ENCODE data around the gene TICRR. TPM values are rescaled to one million over a fixed set of nuclear protein-coding genes. Genes with fewer than 3 reads are reported as not detected.

TICRR gene
- total and polyA plus RNA-seq, 2 of the 4 experiments (the other 2 are of a cell fraction) = 3.0 to 4.2 TPM

DNA sequence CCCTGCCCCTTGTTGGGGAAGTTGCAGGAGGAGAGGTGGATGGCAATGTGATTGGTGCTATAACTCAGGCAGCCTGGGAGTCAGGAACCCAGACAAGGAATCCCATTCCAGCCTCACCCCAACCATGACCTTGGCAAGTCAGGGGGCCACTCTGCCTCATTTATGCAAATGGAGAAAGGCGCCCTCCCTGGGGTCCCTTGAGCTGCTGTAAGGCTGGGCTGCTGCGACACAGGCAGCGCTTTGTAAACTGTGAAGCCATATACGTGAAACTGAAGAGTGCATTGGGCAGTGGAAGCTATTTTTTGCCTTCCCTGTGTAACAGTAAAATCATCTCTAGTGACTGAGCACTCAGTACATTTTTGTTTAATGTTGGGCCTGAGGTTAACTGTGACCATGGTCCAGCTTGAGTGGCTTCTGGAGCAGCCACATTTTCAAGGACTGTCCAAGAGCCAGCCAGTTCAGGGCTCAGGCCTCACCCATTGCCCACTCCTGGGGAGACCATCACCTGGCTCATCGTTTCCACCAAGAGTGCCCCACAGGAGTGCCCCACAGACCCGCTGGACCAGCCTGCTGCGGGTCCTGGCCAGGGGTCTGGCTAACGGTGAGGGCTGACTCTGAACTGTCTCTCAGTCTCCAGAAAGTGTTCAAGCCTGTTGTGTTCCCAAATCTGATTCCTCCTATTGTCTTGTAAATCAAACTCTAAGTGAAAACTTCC lies 52.1 kb downstream of the TICRR start:
- no peak overlapping the region for H2AFZ ChIP-seq (replicated peaks; ENCODE audit: low read length, poor library complexity)
- no peak overlapping the region for H3K4me3 ChIP-seq (ENCODE audit: insufficient read depth, low read depth, low read length)
- no peak overlapping the region for H2BK20ac ChIP-seq (ENCODE audit: low read depth, low read length)
- ATAC-seq (ENCODE audit: low read depth) = no peak
- H3K4ac ChIP-seq (ENCODE audit: low read depth, low read length) = no peak overlapping the region
- H3K27me3 ChIP-seq (ENCODE audit: control insufficient read depth, insufficient read depth, low read length) = no peaks in the 10 kb centered on the region
- no peak overlapping the region for H2AK5ac ChIP-seq (ENCODE audit: low read depth, low read length)
- H3K36me3 ChIP-seq (ENCODE audit: control insufficient read depth, insufficient read depth, low read length) = peaks cover 83% of the 10 kb centered on the region
- H3K4me2 ChIP-seq (ENCODE audit: low read depth, low read length) = no peak overlapping the region
- in situ Hi-C loops (cut with MboI; ENCODE audit: low sequenced_read_pairs) (no loop called here), dilution Hi-C loops (cut with HindIII; ENCODE audit: low sequenced_read_pairs, unreplicated experiment) (no loop called here), intact Hi-C loops (cut with micrococcal nuclease) (no loop called here)
- H3K56ac ChIP-seq (ENCODE audit: extremely low read depth, insufficient read depth, low read length) = no peak overlapping the region
- DNase-seq = no peak
- H4K20me1 ChIP-seq (ENCODE audit: insufficient read depth, low read length) = no peaks in the 10 kb centered on the region
- H3K18ac ChIP-seq (ENCODE audit: low read depth, low read length) = no peak overlapping the region
- peaks cover 3% of the 10 kb centered on the region in 2 experiments; a peak in 2 of 4 replicates for H3K79me1 ChIP-seq (ENCODE audit: low read depth in 1 of 2, low read length in 2 of 2)
- no peak overlapping the region for H4K91ac ChIP-seq (ENCODE audit: insufficient read depth, low read depth, low read length)
- H3K27ac ChIP-seq (ENCODE audit: insufficient read depth, low read length) = no peak overlapping the region
- 94% methylated on average over 5 of the region's 8 CpGs; no CpG with 5 or more reads in 1 of the 2 experiments for WGBS, 2 experiments (ENCODE audit: extremely low coverage in 2 of 2, insufficient read length in 1 of 2)
- no TSS peak for BruUV-seq (replicated peaks)
- no peak overlapping the region for H2BK120ac ChIP-seq (ENCODE audit: low read depth, low read length)
- TF ChIP-seq, protein P1, sequence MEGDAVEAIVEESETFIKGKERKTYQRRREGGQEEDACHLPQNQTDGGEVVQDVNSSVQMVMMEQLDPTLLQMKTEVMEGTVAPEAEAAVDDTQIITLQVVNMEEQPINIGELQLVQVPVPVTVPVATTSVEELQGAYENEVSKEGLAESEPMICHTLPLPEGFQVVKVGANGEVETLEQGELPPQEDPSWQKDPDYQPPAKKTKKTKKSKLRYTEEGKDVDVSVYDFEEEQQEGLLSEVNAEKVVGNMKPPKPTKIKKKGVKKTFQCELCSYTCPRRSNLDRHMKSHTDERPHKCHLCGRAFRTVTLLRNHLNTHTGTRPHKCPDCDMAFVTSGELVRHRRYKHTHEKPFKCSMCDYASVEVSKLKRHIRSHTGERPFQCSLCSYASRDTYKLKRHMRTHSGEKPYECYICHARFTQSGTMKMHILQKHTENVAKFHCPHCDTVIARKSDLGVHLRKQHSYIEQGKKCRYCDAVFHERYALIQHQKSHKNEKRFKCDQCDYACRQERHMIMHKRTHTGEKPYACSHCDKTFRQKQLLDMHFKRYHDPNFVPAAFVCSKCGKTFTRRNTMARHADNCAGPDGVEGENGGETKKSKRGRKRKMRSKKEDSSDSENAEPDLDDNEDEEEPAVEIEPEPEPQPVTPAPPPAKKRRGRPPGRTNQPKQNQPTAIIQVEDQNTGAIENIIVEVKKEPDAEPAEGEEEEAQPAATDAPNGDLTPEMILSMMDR (conservative IDR thresholded peaks at IDR 0.05; ENCODE audit: low read depth, low read length) = no peak
- TF ChIP-seq, protein P2, sequence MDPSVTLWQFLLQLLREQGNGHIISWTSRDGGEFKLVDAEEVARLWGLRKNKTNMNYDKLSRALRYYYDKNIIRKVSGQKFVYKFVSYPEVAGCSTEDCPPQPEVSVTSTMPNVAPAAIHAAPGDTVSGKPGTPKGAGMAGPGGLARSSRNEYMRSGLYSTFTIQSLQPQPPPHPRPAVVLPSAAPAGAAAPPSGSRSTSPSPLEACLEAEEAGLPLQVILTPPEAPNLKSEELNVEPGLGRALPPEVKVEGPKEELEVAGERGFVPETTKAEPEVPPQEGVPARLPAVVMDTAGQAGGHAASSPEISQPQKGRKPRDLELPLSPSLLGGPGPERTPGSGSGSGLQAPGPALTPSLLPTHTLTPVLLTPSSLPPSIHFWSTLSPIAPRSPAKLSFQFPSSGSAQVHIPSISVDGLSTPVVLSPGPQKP (IDR thresholded peaks at IDR 0.05; ENCODE audit: borderline replicate concordance, low read depth, low read length) = no peak
- TF ChIP-seq POLR2A (IDR thresholded peaks at IDR 0.05; ENCODE audit: low read depth, low read length) (no peak), MAFK (IDR thresholded peaks at IDR 0.05; ENCODE audit: low read depth, low read length) (no peak), BHLHE40 (IDR thresholded peaks at IDR 0.05; ENCODE audit: low read depth, low read length) (no peak), MXI1 (IDR thresholded peaks at IDR 0.05; ENCODE audit: borderline replicate concordance, low read depth, low read length) (no peak), MAZ (IDR thresholded peaks at IDR 0.05; ENCODE audit: borderline replicate concordance, low read depth, low read length) (no peak), SMC3 (IDR thresholded peaks at IDR 0.05; ENCODE audit: low read depth, low read length) (no peak), RAD21 (IDR thresholded peaks at IDR 0.05; ENCODE audit: low read length) (no peak), CEBPB (IDR thresholded peaks at IDR 0.05; ENCODE audit: low read depth, low read length) (no peak), RCOR1 (IDR thresholded peaks at IDR 0.05; ENCODE audit: insufficient replicate concordance, low read length) (no peak), FOS (IDR thresholded peaks at IDR 0.05; ENCODE audit: low read depth, low read length) (no peak), NFE2L2 (IDR thresholded peaks at IDR 0.05; ENCODE audit: low read depth, low read length) (no peak), RFX5 (IDR thresholded peaks at IDR 0.05; ENCODE audit: low read depth, low read length) (no peak)
- TF ChIP-seq, protein P3, sequence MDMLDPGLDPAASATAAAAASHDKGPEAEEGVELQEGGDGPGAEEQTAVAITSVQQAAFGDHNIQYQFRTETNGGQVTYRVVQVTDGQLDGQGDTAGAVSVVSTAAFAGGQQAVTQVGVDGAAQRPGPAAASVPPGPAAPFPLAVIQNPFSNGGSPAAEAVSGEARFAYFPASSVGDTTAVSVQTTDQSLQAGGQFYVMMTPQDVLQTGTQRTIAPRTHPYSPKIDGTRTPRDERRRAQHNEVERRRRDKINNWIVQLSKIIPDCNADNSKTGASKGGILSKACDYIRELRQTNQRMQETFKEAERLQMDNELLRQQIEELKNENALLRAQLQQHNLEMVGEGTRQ (IDR thresholded peaks at IDR 0.05; ENCODE audit: low read depth, low read length) = no peak
- no peak overlapping the region for H3K23ac ChIP-seq (ENCODE audit: low read depth, low read length)
- no peak overlapping the region for H4K8ac ChIP-seq (ENCODE audit: low read depth in 2 of 2, low read length in 2 of 2)
- no peak overlapping the region for H2AK9ac ChIP-seq (replicated peaks; ENCODE audit: low read depth, low read length, poor library complexity)
- no peaks in the 10 kb centered on the region for H3K4me1 ChIP-seq (ENCODE audit: control insufficient read depth, insufficient read depth, low read length)
- no peak overlapping the region for H3K9ac ChIP-seq (ENCODE audit: low read depth, low read length)
- H3K9me1 ChIP-seq (ENCODE audit: insufficient read depth, low read length) = no peaks in the 10 kb centered on the region
- no peaks in the 10 kb centered on the region for H3K9me3 ChIP-seq (ENCODE audit: control insufficient read depth, insufficient read depth, low read length)
- ChIA-PET CTCF (no interaction called here), POLR2A (ENCODE audit: unreplicated experiment) (interaction anchor here (0.6 kb wide), 1 partner anchor 790 kb away, joined by 8 read pairs; no protein-coding TSS in a partner anchor)
- H4K5ac ChIP-seq (ENCODE audit: low read depth, low read length) = no peak overlapping the region
- H2BK15ac ChIP-seq (ENCODE audit: low read depth, low read length) = no peak overlapping the region
- H3K14ac ChIP-seq (replicated peaks; ENCODE audit: low read depth, low read length) = no peak overlapping the region
- no peak overlapping the region for H2BK5ac ChIP-seq (ENCODE audit: low read depth, low read length, poor library complexity, severe bottlenecking)
